ENCODE measurements around the gene SERPINA1. TPM values are rescaled to one million over a fixed set of nuclear protein-coding genes. Genes with fewer than 3 reads are reported as not detected.

SERPINA1 gene
- total RNA-seq, 2 donors from 2014 or later: 15.2 to 22.4 TPM

- no peak for DNase-seq (ENCODE audit: low spot score)
- no peak for ATAC-seq (ENCODE audit: insufficient number of reproducible peaks, low FRiP score, low read depth)
- TF ChIP-seq, protein P1, sequence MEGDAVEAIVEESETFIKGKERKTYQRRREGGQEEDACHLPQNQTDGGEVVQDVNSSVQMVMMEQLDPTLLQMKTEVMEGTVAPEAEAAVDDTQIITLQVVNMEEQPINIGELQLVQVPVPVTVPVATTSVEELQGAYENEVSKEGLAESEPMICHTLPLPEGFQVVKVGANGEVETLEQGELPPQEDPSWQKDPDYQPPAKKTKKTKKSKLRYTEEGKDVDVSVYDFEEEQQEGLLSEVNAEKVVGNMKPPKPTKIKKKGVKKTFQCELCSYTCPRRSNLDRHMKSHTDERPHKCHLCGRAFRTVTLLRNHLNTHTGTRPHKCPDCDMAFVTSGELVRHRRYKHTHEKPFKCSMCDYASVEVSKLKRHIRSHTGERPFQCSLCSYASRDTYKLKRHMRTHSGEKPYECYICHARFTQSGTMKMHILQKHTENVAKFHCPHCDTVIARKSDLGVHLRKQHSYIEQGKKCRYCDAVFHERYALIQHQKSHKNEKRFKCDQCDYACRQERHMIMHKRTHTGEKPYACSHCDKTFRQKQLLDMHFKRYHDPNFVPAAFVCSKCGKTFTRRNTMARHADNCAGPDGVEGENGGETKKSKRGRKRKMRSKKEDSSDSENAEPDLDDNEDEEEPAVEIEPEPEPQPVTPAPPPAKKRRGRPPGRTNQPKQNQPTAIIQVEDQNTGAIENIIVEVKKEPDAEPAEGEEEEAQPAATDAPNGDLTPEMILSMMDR (IDR thresholded peaks at IDR 0.05): no peak
- peak overlapping the region; percentile 18 for H3K4me3 ChIP-seq
- no peaks in the 10 kb centered on the region for H3K27me3 ChIP-seq (replicated peaks; ENCODE audit: insufficient read depth)
- no peaks in the 10 kb centered on the region for H3K9me3 ChIP-seq
- H3K4me1 ChIP-seq (ENCODE audit: control insufficient read depth in 1 of 2, low read depth in 2 of 2): no peaks in the 10 kb centered on the region
- H3K36me3 ChIP-seq: no peaks in the 10 kb centered on the region
- no peak overlapping the region for H3K27ac ChIP-seq
Measured at GRCh38 chr14:94390372-94391086, 2.1 kb upstream of the SERPINA1 start.

GRCh38 chr14:94389731-94390371 is 1.4 kb upstream of the SERPINA1 start:
- no peak for ATAC-seq (ENCODE audit: insufficient number of reproducible peaks, low FRiP score, low read depth)
- Histone ChIP-seq H3K36me3 (no peaks in the 10 kb centered on the region), H3K27ac (no peak overlapping the region), H3K9me3 (no peaks in the 10 kb centered on the region), H3K27me3 (replicated peaks; ENCODE audit: insufficient read depth) (no peaks in the 10 kb centered on the region), H3K4me1 (ENCODE audit: control insufficient read depth in 1 of 2, low read depth in 2 of 2) (peaks cover 3% of the 10 kb centered on the region in 2 donors), H3K4me3 (peak overlapping the region; percentile 18)
- TF ChIP-seq, protein P1 (IDR thresholded peaks at IDR 0.05): no peak
- no peak for DNase-seq (ENCODE audit: low spot score)

GRCh38 chr14:94389104-94389469 is 685 bp upstream of the SERPINA1 start:
- peaks cover 7 to 9% of the 10 kb centered on the region in 2 donors for H3K4me1 ChIP-seq (ENCODE audit: control insufficient read depth in 1 of 2, low read depth in 2 of 2)
- no peaks in the 10 kb centered on the region for H3K36me3 ChIP-seq
- no peak overlapping the region for H3K27ac ChIP-seq
- H3K9me3 ChIP-seq: no peaks in the 10 kb centered on the region
- no peaks in the 10 kb centered on the region for H3K27me3 ChIP-seq (replicated peaks; ENCODE audit: insufficient read depth)
- DNase-seq (ENCODE audit: low spot score) (no peak), ATAC-seq (ENCODE audit: insufficient number of reproducible peaks, low FRiP score, low read depth) (no peak)
- TF ChIP-seq, protein P1 (IDR thresholded peaks at IDR 0.05): no peak
- H3K4me3 ChIP-seq: no peak overlapping the region

DNA sequence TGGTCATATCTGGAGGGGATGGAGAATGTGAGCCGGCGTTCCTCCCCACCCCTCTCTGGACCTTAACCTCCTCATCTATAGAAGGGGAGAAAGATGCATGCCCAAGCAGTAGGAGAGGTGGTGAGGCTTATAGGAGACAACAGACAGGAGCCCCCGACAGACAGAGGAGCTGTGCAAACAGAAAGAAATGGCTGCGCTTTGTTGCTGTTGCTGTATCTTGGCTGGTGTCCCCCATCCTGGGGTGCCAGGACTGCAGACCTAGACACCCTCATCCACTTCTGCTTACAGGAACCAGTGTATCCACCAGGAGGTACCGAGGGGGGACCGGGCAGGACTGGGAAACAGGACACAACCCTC is 397 bp downstream of the SERPINA1 start:
- ATAC-seq (ENCODE audit: insufficient number of reproducible peaks, low FRiP score, low read depth): no peak
- Histone ChIP-seq H3K36me3 (no peaks in the 10 kb centered on the region), H3K27me3 (replicated peaks; ENCODE audit: insufficient read depth) (no peaks in the 10 kb centered on the region), H3K27ac (no peak overlapping the region), H3K9me3 (no peaks in the 10 kb centered on the region), H3K4me1 (ENCODE audit: control insufficient read depth in 1 of 2, low read depth in 2 of 2) (peaks cover 7 to 9% of the 10 kb centered on the region in 2 donors), H3K4me3 (no peak overlapping the region)
- TF ChIP-seq, protein P1 (IDR thresholded peaks at IDR 0.05): no peak
- no peak for DNase-seq (ENCODE audit: low spot score)

DNA sequence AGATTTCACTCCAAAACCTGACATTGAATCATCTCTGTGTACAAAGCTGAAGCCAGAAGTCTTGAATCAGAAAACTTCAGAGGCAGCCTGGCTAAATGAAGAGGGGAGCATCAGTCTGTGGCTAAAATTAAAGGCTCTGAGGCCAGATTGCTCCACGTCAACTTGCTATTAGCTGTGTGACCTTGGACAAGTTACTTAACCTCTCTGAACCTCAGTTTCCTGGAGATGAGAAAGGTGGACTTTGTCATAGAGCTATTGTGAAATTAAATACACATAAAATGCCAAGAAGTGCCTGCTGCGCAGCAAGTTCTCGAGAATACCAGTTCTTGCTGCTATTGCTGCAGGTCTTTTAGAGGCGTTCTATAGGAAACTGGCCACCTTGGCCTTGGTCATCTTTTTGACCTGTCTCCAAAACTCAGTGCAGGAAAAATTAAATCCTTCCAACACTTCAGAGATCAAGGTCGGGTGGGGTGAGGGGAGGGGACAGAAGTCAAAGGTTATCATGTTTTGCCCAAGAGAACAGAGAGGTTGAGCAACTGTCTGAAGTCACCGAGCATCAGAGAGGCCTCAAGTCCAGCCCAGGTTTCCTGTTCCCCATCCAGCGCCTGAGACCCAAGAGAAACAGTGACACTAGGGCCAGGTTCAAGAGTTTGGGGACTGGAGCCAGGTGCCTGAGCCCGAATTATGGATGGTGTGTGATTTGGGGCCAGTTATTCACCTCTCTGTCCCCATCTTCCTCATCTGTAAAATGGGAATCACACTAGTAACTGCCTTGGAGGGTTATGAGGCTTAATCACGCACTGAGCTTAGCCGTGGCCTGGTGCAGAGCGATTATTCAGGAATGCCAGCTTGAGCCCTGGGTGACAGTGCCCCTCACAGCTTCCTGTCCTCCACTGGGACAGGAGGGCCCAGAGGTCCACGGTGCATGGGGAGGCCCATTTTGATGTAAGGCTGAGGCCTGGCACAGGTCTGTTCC is 1.1 kb downstream of the SERPINA1 start:
- DNase-seq (ENCODE audit: low spot score): no peak
- H3K27ac ChIP-seq: no peak overlapping the region
- H3K4me3 ChIP-seq: no peak overlapping the region
- no peaks in the 10 kb centered on the region for H3K36me3 ChIP-seq
- peaks cover 7 to 9% of the 10 kb centered on the region in 2 donors for H3K4me1 ChIP-seq (ENCODE audit: control insufficient read depth in 1 of 2, low read depth in 2 of 2)
- TF ChIP-seq, protein P1 (IDR thresholded peaks at IDR 0.05): no peak
- no peak for ATAC-seq (ENCODE audit: insufficient number of reproducible peaks, low FRiP score, low read depth)
- no peaks in the 10 kb centered on the region for H3K27me3 ChIP-seq (replicated peaks; ENCODE audit: insufficient read depth)
- no peaks in the 10 kb centered on the region for H3K9me3 ChIP-seq
